GM21367 (cell line): ENCODE data around the gene RAB30.

Experiments
- ATAC-seq: cut with Tn5 transposase; IDR thresholded peaks from one replicate; pipeline ENCODE4 v1.9.1; 2021; ENCODE audit not compliant: unreplicated experiment

RAB30 gene

GRCh38 chr11:83041126-83041525, 30.6 kb downstream of the RAB30 start:
- no peak for ATAC-seq

- no peak for ATAC-seq
Observed at GRCh38 chr11:83039566-83039965, 32.1 kb downstream of the RAB30 start.

DNA sequence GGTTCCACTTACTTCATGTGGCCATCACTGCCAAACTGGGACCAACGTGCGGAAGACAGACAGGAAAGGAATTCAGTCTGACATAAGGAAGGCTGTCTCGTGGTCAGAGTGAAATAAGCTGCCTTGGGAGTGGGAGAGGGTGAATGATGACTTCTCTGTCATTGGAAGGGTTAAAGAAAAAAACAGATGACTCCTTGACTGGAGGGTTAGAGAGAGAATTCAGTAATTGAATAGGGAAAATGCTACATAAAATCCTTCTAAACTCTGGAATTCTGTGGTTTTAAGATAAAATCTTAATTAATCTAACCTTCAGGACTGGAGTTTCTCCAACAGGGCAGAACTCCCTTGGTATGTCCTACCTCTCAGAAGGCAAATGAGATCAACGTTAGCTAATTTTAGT, 33.8 kb downstream of the RAB30 start:
- ATAC-seq: no peak

DNA sequence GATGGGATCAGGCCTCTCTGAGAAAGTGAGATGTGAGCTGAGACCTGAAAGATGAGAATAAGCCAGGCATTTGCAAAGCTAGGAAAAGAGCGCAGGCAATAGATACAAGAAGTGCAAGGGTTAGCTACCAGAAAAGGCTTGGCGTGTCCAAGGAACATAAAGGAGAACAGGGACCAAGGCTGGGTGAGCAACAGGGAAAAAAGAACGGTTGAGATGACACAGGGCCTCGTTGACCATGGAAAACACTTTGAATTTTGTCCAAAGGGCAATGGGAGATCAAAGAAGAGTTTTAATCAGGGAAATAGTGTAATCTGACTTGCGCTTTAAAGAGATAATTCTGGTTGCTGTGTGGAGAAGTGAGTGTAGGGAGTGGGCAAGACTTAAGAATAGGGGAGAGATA, 35.0 kb downstream of the RAB30 start:
- ATAC-seq: no peak

GRCh38 chr11:83035070-83035854, 36.4 kb downstream of the RAB30 start:
- ATAC-seq: peak; percentile 74

- no peak for ATAC-seq
Observed at GRCh38 chr11:83034673-83035014, 37.1 kb downstream of the RAB30 start.

GRCh38 chr11:83033972-83034672, 37.6 kb downstream of the RAB30 start:
- no peak for ATAC-seq

DNA sequence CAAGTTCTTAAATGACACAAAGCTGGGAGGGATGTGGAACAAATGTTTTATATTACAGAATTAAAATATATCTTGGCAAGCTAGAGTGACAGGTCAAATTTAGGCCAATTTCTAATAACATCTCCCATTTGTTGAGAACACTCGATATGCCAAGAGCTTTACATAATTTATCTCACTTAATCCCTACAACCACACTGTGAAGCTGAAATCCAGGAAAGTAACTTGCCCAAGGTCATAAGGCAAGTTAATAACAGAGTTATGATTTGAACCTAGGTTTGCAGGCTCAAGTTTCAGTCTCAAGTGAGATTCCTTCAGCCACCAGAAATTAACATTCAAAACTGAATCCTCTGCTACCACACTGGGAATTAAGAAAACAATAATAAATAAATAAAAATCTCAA, 38.3 kb downstream of the RAB30 start:
- ATAC-seq: no peak

GRCh38 chr11:83031127-83031526, 40.6 kb downstream of the RAB30 start:
- ATAC-seq: no peak

GRCh38 chr11:83027794-83028193, 43.9 kb downstream of the RAB30 start:
- ATAC-seq: no peak

- ATAC-seq: no peak
Observed at GRCh38 chr11:83027289-83027688, 44.4 kb downstream of the RAB30 start.

DNA sequence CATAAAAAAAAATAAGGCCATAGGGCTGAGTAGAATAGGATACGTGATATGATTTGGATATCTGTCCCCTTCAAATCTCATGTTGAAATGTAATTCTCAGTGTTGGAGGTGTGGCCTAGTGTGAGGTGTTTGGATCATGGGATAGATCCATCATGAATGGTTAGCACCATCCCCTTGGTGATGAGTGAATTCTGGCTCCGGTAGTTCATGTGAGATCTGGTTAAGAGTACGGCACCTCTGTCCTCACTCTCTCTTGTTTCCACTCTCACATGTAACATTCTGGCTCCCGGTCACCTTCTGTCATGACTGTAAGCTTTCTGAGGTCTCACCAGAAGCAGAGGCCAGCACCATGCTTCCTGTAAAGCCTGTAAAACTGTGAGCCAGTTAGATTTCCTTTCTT, 45.5 kb downstream of the RAB30 start:
- ATAC-seq: no peak

DNA sequence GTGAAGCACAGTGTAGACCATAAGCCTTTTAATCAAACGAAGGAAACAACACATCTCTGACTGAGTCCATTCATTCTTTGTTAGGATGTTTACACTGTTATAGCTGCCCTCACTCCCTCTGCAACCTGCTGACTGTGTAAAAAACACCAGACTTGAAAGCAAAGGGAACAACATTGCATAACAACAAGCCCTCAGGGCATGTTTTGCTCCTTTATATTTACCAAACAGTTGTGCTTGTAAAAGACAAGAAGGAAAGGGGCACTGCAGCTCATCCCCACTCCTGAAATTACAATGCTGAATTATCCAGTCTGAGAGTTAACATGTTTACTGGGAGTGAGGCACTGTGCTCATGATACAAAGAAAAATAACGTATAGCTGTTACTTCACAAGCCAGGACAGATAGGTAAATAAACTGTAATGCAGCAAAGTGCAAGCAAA, 46.4 kb downstream of the RAB30 start:
- no peak for ATAC-seq

DNA sequence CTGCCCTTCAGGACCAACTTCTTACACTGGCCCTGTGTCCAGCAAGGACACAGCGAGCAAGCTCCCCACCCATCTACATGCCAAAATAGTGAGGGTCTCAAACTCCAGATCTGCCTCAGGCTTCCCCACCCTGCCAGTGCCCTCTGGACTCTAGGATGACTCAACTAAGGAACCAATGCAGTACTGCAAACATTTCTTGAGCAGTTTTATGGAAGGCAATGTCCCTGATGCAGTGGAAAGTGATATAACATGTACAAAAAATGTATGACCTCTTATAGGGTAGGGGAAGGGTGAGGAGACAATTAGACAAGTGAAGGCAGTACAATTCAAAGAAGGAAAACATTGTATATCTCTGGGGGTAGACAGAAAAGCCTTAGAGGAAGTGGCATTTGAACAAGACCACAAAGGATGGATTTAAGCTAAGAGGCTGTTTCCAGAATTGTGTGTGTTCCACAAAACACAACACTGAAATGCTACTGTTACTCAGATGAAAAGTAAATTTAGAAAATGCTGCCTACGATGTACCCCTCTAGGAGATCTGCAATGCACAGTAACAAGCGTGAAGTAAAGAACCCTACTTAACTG, 47.3 kb downstream of the RAB30 start:
- no peak for ATAC-seq

DNA sequence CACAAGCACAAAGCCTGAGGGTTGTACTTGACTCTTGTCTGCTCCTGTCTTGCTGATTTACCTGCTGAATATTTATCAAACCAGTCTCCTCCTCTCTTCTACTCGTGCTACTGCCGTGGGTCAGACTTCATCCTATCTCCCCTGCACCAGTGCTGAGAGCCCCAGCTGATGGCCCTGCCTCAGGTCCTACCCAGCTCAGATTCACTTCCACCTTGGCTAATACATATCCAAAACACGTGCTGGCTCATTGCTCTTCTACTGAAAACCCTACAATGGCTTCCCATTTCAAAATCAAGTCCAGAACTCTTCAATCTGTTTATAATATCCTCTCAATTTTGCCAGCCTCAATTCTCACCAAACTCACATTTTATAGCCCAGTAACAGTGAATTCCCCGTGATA, 48.3 kb downstream of the RAB30 start:
- ATAC-seq: peak; percentile 42

GRCh38 chr11:83021780-83022125, 49.9 kb downstream of the RAB30 start:
- ATAC-seq: no peak

DNA sequence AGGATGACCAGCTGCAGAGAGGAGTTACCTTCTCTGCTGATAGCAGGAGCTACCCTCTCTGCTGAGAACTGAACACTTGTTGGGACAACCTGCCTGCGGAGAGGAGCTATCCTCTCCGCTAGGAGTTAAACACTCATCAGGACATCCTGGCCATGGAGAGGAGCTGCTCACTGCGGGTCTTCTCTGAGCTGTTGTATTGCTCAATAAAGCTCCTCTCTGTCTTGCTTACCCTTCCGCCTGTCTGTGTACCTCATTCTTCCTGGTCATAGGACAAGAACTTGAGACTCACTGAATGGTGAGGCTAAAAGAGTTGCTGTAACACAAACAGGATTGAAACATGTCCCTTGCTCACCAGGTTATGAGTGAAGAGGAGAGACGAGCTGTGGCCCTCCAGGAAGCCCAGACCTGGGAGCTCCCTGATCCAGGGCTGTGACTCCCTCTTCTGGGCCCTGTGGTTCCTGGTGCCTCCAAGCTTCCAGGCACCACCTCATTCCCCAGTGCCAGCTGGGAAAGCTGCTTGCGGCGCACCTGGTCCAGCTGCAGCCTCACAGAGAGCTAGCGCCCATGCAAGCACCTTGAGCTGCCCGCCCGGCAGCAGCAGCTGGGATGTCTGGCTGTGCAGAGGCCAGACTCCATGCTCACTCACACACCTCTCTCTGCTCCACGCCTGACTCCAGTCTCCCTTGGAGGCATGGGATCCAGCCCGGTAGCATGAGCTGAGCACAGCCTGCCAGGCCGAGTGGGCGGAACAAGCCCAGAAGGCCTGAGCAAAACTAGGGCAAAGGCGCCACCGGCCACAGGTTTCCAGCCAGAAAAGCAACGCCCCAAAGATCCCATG, 50.5 kb downstream of the RAB30 start:
- no peak for ATAC-seq

DNA sequence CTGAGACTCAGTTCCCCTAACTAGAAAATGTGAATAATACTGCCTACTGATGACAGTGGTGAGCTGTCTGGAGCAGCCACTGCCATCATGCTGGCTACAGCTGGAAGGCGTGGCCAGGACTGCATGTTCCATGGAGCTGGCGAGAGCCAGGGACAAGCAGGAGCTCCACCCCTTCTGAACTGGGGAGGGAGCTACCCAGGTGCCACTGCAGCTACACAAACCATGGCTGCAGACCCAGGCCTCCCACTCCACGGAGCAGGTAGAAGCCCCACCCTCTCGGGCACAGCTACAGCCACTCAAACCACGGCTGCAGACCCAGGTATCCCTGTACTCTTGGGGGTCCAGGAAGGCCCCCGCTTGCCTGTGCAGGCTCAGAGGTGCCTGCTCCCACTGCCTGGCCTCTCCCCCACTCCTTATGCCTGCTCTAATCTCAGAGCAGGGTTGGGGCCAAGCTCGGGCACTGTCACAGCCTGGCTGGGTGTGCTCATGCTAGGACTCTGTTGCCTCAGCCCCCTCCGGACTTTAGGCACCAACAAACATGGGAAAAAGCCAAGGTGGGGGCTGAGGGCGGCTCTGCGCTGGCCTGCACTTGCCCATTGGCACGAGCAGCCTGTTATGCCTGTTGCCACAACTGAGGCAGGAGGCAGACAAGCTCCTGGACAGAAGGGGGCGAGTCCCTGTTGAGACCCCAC, 51.7 kb downstream of the RAB30 start:
- ATAC-seq: no peak

DNA sequence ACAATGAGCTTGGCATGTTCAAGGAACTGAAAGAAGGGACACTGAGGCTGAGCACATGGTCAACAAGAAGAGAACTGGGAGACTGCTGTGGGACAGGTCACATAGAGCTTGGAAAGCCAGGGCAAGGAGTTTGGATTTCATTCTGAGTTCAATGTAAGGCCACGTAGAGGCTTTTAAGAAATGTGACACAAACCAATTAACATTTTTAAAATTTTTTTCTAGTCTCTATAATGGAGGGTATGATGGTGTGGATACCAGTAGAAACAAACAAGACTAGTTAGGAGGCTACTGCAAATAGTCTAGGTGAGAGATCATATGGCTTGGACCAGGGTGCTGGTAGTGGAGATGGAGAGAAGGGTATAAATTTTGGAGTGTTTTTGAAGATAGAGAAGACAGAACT, 56.7 kb downstream of the RAB30 start:
- no peak for ATAC-seq

DNA sequence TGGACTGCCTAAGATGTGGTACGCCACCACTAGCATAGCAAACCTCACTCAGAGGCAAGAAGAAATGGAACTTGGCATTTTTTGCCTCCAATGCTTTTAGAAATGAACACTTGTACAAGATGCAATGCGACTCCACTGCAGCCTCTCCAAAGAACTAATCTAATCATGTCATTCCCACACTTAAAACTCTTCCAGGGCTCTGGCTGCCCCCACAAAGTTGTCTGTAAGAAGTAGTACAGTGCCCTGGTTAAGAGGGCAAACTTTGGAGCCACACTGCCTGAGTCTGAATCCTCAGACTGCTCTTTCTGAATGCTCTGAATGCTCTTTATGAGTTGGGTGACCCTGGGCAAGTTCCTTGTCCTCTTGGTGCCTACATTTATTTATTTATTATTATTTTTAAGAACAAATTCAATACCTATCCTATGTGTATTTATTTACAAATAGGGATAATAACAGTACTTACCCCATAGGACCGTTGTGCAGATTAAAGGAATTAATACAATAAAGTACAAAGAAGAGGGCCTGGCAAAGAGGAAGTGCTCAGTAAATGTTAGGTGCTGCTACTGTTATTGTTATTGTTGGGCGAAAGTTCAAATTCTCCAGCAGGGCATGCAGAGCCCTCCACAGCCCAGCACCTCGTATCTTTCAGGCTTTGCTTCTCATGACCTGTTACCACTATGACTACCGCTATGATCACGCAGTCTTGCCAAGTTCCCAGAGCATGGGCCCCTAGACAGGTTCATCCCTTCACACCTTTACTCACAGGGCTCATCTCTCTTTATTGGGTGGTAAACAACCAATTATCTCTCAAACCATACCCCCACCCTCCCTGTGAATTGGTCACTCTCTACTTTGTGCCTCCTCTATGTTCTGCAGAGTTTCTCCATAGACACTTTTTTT, 59.3 kb downstream of the RAB30 start:
- ATAC-seq: no peak
